HG03342 (cell line): Measurements from ENCODE around the gene SEL1L2.

Experiments
- ATAC-seq: cut with Tn5 transposase; IDR thresholded peaks from one replicate; pipeline ENCODE4 v1.9.1; 2021; ENCODE audit warnings: mild to moderate bottlenecking, moderate library complexity; ENCODE audit not compliant: unreplicated experiment

SEL1L2 gene

DNA sequence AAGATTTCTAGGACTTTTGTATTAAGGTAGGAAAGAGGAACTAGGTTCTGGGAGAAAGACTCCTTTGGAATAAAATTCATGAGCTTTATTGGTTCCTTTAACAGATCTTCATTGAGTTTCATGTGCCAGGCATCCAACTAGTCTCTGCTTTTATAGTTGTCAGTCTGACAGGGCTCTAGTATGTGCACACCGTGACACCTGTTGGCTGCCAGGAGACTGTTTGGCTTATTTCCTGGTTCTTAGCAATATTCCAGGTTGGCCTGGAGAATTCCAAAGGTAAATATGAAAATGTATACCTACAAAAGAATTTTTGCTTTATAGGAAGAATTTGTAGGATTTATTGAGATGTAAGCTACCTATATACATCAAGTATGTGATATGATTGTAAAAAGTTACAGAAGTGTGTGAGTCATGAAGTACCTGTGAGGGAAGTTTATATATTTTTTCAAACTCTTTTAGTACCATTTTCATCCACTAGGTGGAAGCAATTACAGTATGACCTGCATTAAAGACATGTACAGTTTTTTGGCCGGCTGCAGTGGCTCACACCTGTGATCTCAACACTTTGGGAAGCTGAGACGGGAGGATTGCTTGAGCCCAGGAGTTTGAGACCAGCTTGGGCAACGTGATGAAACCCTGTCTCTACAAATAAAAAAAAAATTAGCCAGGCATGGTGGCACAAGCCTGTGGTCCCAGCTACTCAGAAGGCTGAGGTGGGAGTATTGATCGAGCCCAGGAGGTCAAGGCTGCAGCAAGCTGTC, 170.3 kb downstream of the SEL1L2 start:
- ATAC-seq, result peak; percentile 85

DNA sequence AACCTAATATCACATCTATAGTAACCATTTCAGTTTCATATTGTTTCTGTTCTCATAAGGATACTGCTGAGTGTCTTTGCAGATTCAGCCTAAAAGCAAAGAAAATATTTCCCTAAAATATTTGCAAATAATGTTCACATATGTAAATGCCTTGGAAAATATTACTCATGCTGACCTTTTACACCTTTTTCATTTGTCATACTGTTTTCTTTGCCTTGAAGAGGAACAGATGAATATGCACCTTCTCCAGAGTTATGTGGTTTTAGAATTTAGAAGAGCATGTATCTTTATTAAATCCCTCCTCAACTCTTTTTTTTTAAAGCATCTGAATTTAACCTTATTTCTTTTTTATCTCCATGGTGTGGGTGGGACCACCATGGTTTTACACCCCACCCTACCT, 173.1 kb downstream of the SEL1L2 start:
- no peak for ATAC-seq

- no peak for ATAC-seq
Observed at GRCh38 chr20:13816757-13817156, 173.7 kb downstream of the SEL1L2 start.

GRCh38 chr20:13814672-13815071, 175.7 kb downstream of the SEL1L2 start:
- ATAC-seq, result no peak

GRCh38 chr20:13813910-13814309, 176.5 kb downstream of the SEL1L2 start:
- no peak for ATAC-seq

- no peak for ATAC-seq
Observed at GRCh38 chr20:13810446-13810845, 180.0 kb downstream of the SEL1L2 start.

GRCh38 chr20:13809855-13810254, 180.6 kb downstream of the SEL1L2 start:
- no peak for ATAC-seq

GRCh38 chr20:13809373-13809772, 181.0 kb downstream of the SEL1L2 start:
- ATAC-seq, result no peak

- no peak for ATAC-seq
Observed at GRCh38 chr20:13800728-13801134, 189.7 kb downstream of the SEL1L2 start.

- ATAC-seq, result no peak
Observed at GRCh38 chr20:13799974-13800373, 190.4 kb downstream of the SEL1L2 start.
